GM19025 (cell line): ENCODE measurements around the gene ZCWPW2.

Experiments
- ATAC-seq: cut with Tn5 transposase; IDR thresholded peaks from one replicate; pipeline ENCODE4 v1.9.1; 2021; ENCODE audit warnings: mild to moderate bottlenecking, low read depth, moderate library complexity; ENCODE audit not compliant: unreplicated experiment

Gene ZCWPW2

DNA sequence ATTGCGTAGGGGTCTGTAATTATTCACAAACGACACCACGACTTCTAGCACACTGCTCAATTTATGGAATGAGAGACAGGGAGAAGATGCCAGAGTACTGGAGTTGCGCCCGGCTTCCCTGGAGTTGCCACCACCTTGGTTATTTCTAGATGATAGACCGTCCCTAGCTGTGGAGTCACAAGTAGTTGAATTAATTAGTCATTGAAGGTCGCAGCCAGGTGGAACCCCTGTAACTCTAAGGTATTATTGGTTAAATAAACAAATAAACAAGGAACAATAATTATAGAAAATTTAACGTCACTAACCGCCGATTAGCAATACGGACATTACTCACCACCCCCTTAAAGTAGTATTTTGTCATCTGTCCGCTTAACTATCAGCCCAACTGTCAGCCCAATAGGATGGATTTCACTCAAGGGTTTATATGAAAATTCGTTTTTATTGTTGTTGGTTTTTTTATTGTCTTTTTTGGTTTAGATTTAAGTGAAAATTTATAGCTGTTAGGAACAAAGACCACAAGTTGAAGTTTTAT is 1.0 kb downstream of the ZCWPW2 start:
- no peak for ATAC-seq

DNA sequence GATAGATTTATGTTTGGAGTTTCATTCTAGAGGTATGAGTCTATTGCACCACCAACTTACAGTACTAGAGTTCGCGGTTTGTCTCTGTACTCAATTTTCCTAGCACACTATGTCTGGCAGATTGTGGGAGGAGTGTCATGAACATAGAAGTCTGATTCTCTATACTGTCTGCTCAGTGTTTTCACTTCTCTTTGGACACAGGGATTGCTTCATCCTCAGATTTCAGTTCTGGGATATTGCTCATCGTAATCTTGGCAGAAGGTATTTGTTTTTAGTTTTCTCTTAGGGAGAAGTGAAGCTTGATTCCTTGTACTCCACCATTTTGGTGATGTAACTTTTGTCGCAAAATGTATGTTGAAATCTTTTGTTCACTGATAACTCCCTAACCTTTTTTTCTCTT is 27.9 kb downstream of the ZCWPW2 start:
- ATAC-seq, result no peak

GRCh38 chr3:28386049-28386448 is 37.5 kb downstream of the ZCWPW2 start:
- ATAC-seq, result no peak

- no peak for ATAC-seq
These were observed 40.5 kb downstream of the ZCWPW2 start for GRCh38 chr3:28388978-28389377.

- no peak for ATAC-seq
These were observed 50.7 kb downstream of the ZCWPW2 start for GRCh38 chr3:28399206-28399605.

- ATAC-seq, result no peak
These were observed 57.7 kb downstream of the ZCWPW2 start for GRCh38 chr3:28406241-28406640.

GRCh38 chr3:28449398-28449797 is 100.9 kb downstream of the ZCWPW2 start:
- no peak for ATAC-seq

DNA sequence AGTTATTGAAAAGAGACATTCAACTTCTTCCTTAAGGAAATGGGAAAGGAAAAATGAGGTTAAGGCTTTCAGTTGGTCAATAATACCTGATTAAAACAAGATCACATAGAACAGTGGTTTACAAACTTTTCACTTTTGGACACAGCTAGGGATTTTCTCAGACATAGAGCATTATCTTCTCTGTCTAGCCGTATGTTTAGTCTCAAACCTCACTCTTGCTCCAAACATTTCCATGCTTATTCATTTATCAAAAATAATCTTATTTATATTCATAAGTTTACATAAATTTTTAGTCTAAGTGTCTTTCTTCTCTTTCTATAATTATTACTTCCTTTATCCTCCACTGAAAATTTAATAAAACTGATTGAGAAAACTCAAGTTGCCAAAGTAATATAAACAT is 114.3 kb downstream of the ZCWPW2 start:
- no peak for ATAC-seq

GRCh38 chr3:28467414-28467813 is 118.9 kb downstream of the ZCWPW2 start:
- ATAC-seq, result no peak

GRCh38 chr3:28476194-28476593 is 127.7 kb downstream of the ZCWPW2 start:
- ATAC-seq, result no peak

- ATAC-seq, result no peak
These were observed 128.2 kb downstream of the ZCWPW2 start for GRCh38 chr3:28476764-28477163.

GRCh38 chr3:28485164-28485563 is 136.6 kb downstream of the ZCWPW2 start:
- ATAC-seq, result no peak

DNA sequence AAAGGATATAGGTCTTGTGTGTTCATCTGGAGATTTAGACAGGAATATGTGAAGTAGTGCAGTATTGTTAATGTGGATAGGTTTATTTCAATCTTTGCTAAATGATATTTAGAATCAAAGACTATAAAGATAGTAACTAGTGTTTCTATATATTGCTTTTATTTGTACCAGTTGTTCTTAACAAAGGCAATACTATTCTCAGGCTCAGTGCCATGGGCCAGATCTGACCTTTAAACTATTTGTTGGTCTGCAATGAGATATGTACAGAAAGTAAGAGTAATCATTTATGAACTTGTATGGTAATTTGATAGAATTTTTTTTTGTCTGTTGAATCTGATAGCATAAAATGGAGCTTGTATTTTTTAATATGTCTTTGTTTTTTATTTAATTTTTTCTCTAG is 146.8 kb downstream of the ZCWPW2 start:
- ATAC-seq, result no peak

DNA sequence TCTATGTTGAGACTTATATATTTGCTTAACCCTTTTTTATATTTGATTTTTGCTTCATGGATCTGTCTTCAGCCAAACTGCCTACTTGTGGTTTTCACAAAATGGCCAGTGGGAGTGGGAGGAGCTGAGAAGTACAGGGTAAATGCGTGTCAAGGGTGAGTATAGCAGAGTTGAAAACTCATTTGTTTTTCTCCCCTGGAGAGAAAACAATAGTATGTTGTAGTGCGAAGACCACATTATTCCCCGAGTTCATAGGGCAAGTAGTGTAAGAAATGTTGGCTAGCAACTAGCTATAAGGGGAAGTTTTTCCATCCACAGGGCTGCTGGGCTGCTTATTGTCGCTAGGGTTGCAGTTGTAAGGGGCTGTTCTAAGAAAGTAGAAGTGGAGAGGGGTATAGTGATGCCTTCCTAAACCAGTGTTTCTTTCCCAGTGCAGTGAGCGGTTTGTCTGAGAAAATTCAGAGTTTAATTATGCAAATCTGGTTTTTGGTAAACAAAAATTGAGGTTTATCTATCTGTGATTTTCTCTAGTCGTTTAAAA is 153.9 kb downstream of the ZCWPW2 start:
- no peak for ATAC-seq

DNA sequence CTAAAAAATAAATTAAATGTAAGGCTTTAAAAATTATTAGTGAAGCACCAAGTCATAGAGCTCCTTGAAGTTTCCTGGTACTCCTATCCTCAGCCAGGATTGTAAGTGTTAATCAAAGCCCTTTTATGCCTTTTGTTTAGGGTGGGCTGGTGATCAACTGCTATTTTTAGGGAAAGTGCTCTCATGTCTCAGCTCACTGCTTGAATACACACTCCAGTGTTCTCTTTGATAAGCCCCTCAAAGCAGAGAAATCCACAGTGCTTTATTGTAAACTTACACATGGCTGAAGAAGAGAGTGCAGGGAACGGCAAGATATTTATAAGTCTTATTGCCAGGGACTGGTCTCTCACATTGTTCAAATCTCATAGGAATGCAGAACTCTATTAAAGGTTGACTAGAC is 156.5 kb downstream of the ZCWPW2 start:
- no peak for ATAC-seq

DNA sequence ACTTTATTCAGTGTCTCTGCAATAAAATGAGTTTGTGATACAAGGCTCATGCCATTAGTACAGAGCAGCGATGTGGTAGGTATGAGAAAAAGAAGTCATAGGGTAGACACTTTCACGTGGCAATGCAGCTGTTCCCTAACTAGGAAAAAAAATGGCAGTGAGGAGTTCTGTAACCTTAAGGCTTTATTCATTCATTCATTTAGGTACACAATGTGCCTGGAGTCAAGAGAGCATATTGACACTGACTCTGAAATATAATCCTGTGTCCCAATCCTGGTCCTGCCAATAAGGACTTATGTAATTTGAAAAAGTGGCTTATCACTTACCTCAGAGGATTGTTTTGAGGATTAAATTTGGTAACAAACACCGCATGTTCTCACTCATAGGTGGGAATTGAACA is 173.1 kb downstream of the ZCWPW2 start:
- ATAC-seq, result no peak

DNA sequence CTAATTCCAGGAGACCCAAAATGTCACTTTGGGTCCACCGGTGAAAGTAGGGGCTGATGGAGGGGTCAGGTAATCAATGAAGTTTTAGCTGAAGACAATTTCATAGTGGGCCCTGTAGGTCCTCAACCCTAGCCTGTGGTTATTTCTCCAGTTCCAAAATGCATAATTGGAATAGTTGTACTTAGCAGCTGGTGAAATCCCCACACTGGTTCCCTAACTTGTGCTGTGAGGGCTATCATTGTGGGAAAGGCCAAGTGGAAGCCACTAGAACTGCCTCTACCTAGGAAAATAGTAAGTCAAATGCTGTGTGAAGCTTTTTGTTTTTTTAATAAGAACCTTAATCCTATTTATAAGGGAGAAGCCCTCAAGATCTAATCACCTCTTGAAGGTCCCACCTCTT is 193.8 kb downstream of the ZCWPW2 start:
- no peak for ATAC-seq

DNA sequence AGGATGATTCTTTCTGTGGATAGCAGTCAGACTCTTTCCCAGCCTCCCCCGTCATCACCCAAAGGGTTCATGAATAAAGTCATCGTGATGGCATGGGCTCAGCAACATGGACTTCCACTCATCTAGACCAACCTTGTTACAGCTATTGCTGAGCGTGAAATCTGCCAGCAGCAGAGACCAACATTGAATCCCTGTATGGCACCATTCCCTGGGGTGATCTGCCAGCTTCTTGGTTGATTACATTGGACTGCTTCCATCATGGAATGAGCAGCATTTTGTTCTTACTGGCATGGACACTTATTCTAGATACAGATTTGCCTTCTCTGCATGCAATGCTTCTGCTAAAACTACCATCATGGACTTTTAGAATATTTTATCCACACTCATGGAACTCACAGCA is 195.7 kb downstream of the ZCWPW2 start:
- ATAC-seq, result no peak

GRCh38 chr3:28544831-28545230 is 196.3 kb downstream of the ZCWPW2 start:
- no peak for ATAC-seq

DNA sequence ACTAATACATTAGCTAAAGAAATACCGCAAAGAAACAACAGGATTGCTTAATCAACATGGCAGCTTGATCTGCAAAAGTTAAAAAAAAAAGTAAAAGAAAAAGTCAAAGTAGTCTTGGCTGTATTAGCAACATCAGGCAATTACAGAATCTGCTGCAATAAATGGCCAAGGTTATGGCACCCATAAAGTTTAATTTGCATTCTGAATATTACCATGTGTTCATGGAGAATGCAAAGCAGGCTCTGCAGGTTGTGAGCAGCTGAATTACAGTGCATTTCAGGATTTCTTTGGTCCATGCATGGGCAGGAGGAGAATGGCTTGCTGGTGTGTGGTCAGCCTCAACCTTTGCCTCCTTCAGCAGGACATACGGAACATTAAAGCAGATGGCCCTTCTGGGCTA is 199.2 kb downstream of the ZCWPW2 start:
- ATAC-seq, result no peak

DNA sequence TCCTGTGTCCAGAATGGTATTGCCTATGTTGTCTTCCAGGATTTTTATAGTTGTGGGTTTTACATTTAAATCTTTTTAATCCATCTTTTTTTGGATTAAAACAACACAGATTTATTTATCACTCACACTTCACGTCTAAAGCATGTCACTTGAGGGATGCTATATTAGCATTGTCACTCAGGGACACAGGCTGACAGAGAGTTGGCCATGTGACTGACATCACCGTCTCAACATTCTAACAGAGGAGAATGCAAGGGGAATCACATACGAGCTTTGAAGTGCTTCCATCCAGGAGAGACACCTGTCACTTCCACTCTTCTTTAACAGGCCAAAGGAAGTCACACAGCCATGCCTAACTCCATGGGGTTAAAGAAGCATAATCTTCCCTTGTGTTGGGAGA is 204.7 kb downstream of the ZCWPW2 start:
- ATAC-seq, result no peak

- ATAC-seq, result no peak
These were observed 207.7 kb downstream of the ZCWPW2 start for GRCh38 chr3:28556195-28556594.

- no peak for ATAC-seq
These were observed 215.7 kb downstream of the ZCWPW2 start for GRCh38 chr3:28564211-28564610.
